Activated CD4-positive, alpha-beta memory T cell treated with anti-CD3 and anti-CD28 coated beads for 36 hours (primary cell): Measurements from ENCODE around the gene RGPD8. TPM values are rescaled to one million over a fixed set of nuclear protein-coding genes. Genes with fewer than 3 reads are reported as not detected.
"Not testable (repeated sequence)": the region's sequence is repeated elsewhere in the genome, so short reads cannot be mapped to it uniquely, and the experiment has no call there.

Experiments used
- CTCF ChIA-PET: fragments of 350-600 bp; sonication (Branson Sonifier 250); formaldehyde crosslinking; loops from one replicate; lab custom pipeline; 2021; ENCODE audit warnings: antibody characterized with exemption, inconsistent platforms; lab: Charles Lee
- POLR2A ChIA-PET: fragments of 350-600 bp; sonication (Branson Sonifier 250); formaldehyde crosslinking; loops from one replicate; lab custom pipeline; 2021; ENCODE audit warnings: antibody characterized with exemption; lab: Charles Lee
- DNase-seq: peaks from one replicate; pipeline ENCODE4 v3.0.0-alpha.2; 2020
- H3K27ac Mint-ChIP-seq: one replicate; pipeline ENCODE4 v1.8.0; 2021; ENCODE audit warnings: mixed read lengths
- H3K27me3 Mint-ChIP-seq: one replicate; pipeline ENCODE4 v1.8.0; 2021; ENCODE audit warnings: mixed read lengths
- H3K36me3 Mint-ChIP-seq: one replicate; pipeline ENCODE4 v1.8.0; 2021; ENCODE audit warnings: mixed read lengths
- H3K4me1 Mint-ChIP-seq: one replicate; pipeline ENCODE4 v1.8.0; 2021; ENCODE audit warnings: low read depth, mixed read lengths
- H3K4me3 Mint-ChIP-seq: one replicate; pipeline ENCODE4 v1.8.0; 2021; ENCODE audit warnings: mild to moderate bottlenecking, mixed read lengths
- H3K9me3 Mint-ChIP-seq: one replicate; pipeline ENCODE4 v1.8.0; 2021; ENCODE audit warnings: mixed read lengths
- intact Hi-C: fragments of 100-400 bp; cut with micrococcal nuclease; formaldehyde crosslinking; loops from one replicate; pipeline ENCODE4 v1.15.1; 2023
- total RNA-seq, 2 experiments: library from RNA; stranded (reverse); gene quantifications; one replicate each; pipeline ENCODE4 v1.2.3, GENCODE V29; 2021

RGPD8 gene
- total RNA-seq, 2 experiments from 2014 or later: 14.7 to 16.0 TPM

DNA sequence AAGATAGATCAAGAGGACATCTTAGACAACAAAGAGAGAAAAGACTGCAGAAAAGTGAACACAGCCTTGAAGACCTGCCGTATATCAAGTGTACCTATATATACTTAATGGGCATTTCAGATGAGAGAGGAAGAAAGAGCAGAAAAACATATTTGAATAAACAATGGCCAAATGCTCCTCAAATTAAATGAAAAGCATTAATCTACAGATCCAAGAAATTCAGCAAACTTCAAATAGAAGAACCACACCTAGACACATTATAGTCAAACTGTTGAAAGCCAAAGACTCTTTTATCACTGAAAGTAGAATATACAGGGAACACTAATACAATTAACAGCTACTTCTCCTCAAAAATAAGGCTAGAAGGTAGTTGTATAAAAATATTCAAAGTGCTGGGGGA, 29.8 kb upstream of the RGPD8 start:
- DNase-seq: no peak
- Mint-ChIP-seq H3K4me3 (no peak overlapping the region), H3K9me3 (no peaks in the 10 kb centered on the region), H3K36me3 (no peaks in the 10 kb centered on the region), H3K27me3 (peaks cover 8% of the 10 kb centered on the region), H3K4me1 (no peaks in the 10 kb centered on the region), H3K27ac (no peak overlapping the region)
- intact Hi-C loops: loop anchor here (1.0 kb wide), 1 partner anchor 12 kb away; no protein-coding TSS in a partner anchor
- ChIA-PET POLR2A (no interaction called here), CTCF (no interaction called here)

DNA sequence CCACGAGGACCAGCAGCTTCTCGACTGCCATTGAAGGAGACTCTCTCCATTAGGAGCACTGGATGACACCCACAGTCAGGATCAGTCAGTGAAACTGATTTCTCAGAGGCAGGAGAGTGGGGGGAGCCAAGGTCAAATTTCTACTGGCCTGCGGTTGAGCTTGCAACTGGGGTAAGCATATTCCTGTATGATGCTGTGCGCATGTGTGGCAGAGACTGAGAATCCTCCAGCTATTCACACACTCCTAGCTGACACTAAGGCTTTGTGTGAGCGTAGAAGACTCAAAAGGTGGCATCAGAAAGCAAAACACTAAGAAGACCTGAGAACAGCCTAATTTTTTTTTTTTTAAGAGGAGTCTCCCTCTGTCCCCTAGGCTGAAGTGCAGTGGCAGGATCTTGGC, 28.7 kb upstream of the RGPD8 start:
- H3K27me3 Mint-ChIP-seq: peaks cover 8% of the 10 kb centered on the region
- H3K9me3 Mint-ChIP-seq: no peaks in the 10 kb centered on the region
- H3K27ac Mint-ChIP-seq: no peak overlapping the region
- H3K4me3 Mint-ChIP-seq: no peak overlapping the region
- POLR2A ChIA-PET: interaction anchor here (0.6 kb wide), 1 partner anchor 283 kb away, joined by 4 read pairs; no protein-coding TSS in a partner anchor
- intact Hi-C loops: no loop called here
- no peaks in the 10 kb centered on the region for H3K4me1 Mint-ChIP-seq
- no peaks in the 10 kb centered on the region for H3K36me3 Mint-ChIP-seq
- CTCF ChIA-PET: interaction anchor here (1.0 kb wide), 1 partner anchor 31 kb away, joined by 3 read pairs; no protein-coding TSS in a partner anchor
- no peak for DNase-seq

DNA sequence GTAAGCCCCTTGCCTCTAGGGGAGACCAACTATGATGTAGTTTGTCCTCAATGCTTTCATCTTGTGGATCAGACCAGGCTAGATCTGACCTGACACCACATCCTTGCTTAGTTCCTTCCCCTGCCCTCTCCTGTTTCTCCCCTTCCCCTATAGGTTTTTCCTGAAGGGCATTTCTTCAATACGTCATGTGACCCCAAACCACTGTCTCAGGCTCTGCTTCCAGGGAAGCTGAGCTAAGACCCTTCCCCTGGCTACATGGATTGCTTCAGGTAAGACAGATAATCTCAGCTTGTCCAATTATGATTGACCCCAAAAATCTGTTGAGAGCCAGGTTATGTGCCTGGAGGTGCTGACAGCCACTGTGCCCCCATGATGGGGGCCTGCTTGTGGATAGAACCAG, 25.9 kb upstream of the RGPD8 start:
- no peaks in the 10 kb centered on the region for H3K36me3 Mint-ChIP-seq
- no peaks in the 10 kb centered on the region for H3K9me3 Mint-ChIP-seq
- H3K4me3 Mint-ChIP-seq: no peak overlapping the region
- intact Hi-C loops: no loop called here
- no peak for DNase-seq
- H3K27ac Mint-ChIP-seq: no peak overlapping the region
- no peaks in the 10 kb centered on the region for H3K4me1 Mint-ChIP-seq
- POLR2A ChIA-PET: no interaction called here
- CTCF ChIA-PET: no interaction called here
- H3K27me3 Mint-ChIP-seq: peaks cover 8% of the 10 kb centered on the region

DNA sequence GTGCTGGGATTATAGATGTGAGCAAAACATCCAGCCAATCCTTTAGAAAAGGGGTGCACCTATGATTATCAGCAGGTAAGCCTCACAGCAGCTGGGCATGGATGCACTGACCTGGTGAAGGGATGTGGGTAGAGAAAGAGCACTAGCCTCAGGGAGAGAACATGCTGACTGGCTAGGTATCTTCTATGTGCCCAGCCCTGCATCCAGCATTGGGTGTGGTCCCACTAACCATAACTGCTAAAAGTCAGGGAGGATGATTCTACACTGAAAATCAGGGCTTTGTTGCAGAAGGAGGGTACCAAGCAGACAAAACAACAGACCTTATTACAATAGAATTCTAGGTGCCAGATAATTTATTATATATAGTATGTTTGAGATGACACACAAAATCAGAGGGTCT, 21.1 kb upstream of the RGPD8 start:
- ChIA-PET CTCF (no interaction called here), POLR2A (no interaction called here)
- intact Hi-C loops: no loop called here
- Mint-ChIP-seq H3K9me3 (peaks cover 5% of the 10 kb centered on the region), H3K4me3 (no peak overlapping the region), H3K4me1 (no peaks in the 10 kb centered on the region), H3K36me3 (no peaks in the 10 kb centered on the region), H3K27me3 (no peaks in the 10 kb centered on the region), H3K27ac (no peak overlapping the region)
- no peak for DNase-seq

DNA sequence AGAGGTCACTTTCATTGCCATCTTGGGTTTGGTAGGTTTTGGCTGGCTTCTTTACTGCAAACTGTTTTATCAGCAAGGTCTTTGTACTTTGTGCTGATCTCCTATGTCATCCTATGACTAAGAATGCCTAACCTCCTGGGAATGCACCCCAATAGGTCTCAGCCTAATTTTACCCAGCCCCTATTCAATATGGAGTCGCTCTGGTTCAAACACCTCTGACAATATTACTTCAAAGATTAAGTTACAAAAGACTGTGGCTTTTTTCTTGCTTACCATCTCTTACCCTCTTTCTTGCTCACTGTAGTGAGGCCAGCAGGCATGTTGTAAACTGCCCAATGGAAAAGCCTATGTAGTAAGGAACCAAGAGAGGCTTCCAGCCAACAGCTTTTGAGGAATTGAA, 17.9 kb upstream of the RGPD8 start:
- ChIA-PET POLR2A (no interaction called here), CTCF (no interaction called here)
- peaks cover 5% of the 10 kb centered on the region for H3K9me3 Mint-ChIP-seq
- no peak for DNase-seq
- no peaks in the 10 kb centered on the region for H3K27me3 Mint-ChIP-seq
- H3K4me1 Mint-ChIP-seq: no peaks in the 10 kb centered on the region
- no peak overlapping the region for H3K4me3 Mint-ChIP-seq
- no peaks in the 10 kb centered on the region for H3K36me3 Mint-ChIP-seq
- intact Hi-C loops: loop anchor here (1.0 kb wide), 1 partner anchor 12 kb away; no protein-coding TSS in a partner anchor
- no peak overlapping the region for H3K27ac Mint-ChIP-seq

DNA sequence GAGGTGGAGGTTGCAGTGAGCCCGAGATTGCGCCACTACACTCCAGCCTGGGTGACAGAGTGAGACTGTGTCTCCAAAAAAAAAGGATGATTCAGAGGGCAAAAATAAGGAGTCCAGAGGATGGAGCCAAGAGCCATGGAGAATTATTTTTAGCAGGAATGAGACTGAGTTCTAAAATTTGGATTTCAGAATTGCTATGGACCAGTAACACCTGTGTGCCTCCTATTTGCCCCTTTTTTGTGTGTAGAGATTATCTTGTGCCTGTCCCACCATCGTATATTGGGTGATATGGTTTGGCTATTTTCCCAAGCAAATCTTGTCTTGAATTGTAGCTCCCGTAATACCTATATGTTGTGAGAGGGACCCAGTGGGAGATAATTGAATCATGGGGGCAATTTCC, 16.4 kb upstream of the RGPD8 start:
- no peaks in the 10 kb centered on the region for H3K36me3 Mint-ChIP-seq
- CTCF ChIA-PET: no interaction called here
- POLR2A ChIA-PET: no interaction called here

DNA sequence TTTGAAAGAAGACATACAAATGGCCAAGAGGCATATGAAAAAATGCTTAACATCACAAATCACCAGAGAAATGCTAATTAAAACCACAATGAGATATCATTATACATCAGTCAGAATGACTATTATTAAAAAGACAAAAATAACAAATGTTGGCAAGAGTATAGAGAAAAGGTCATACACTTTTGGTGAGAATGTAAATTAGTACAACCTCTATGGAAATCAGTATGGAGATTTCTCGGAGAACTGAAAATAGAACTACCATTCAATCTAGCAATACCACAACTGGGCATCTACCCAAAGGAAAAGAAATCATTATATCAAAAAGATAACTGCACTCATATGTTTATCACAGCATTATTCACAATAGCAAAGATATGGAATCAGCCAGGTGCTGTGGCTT, 10.8 kb upstream of the RGPD8 start:
- CTCF ChIA-PET, H3K4me1 Mint-ChIP-seq, H3K27me3 Mint-ChIP-seq, intact Hi-C loops, H3K27ac Mint-ChIP-seq, POLR2A ChIA-PET, H3K9me3 Mint-ChIP-seq, H3K36me3 Mint-ChIP-seq, H3K4me3 Mint-ChIP-seq, DNase-seq: not testable (repeated sequence)

More for the DNA sequence above, 16.4 kb upstream of the RGPD8 start:
- H3K27ac Mint-ChIP-seq: no peak overlapping the region
- no peaks in the 10 kb centered on the region for H3K4me1 Mint-ChIP-seq
- H3K4me3 Mint-ChIP-seq: no peak overlapping the region
- no peaks in the 10 kb centered on the region for H3K27me3 Mint-ChIP-seq
- DNase-seq: no peak
- peaks cover 5% of the 10 kb centered on the region for H3K9me3 Mint-ChIP-seq
- intact Hi-C loops: no loop called here

DNA sequence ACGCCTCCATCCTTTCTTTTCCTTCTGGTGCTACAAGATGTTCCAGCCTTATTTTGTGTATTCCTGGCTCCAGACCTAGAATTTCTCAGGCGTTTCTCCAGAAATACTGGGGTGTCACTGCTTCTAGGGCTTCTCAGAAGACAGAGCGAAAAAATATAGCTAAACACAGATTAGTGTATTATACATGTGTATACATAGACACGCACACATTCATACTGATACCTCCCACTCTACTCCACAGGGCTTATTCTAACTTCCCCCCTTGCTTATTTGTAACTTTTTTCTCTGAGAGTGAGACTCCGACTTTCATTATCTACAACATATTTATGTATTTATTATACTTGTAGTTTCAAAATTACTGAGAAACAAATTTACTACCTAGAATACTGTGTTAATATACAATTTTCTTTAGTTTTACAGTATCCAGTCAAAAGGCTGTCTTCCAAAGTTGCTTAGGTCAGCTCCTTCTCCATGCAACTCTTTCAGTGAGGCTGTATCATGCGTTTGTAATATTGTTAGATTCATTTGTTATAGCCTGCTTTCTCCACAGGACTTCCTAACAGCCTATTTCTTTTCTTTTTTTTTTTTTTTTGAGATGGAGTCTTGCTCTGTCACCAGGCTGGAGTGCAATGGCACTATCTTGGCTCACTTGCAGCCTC, 5.3 kb upstream of the RGPD8 start:
- H3K27me3 Mint-ChIP-seq: peaks cover 15% of the 10 kb centered on the region
- H3K4me3 Mint-ChIP-seq, POLR2A ChIA-PET, DNase-seq, intact Hi-C loops, CTCF ChIA-PET, H3K4me1 Mint-ChIP-seq, H3K27ac Mint-ChIP-seq, H3K36me3 Mint-ChIP-seq, H3K9me3 Mint-ChIP-seq: not testable (repeated sequence)

DNA sequence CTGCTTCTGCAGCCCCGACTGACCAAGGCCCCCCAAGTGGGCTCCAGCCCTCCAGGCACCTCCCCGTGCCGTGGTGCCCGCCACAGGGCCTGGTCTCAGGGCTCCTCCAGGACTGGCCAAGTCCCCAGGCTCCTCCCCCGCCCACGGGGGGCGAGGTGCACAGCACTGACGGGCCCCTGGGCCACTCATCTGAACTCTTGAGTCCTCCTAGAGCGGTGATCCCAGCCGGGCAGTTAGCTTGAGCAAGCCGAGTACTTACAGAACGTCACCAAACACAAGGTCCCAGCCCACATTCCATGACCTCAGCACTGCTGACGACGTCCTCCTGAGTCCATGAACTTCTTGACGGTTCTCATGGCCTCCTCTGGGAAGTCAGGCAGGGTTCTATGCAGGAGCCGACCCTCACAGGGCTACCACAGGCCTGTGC, 4.0 kb upstream of the RGPD8 start:
- H3K27me3 Mint-ChIP-seq: peaks cover 15% of the 10 kb centered on the region
- POLR2A ChIA-PET, H3K27ac Mint-ChIP-seq, H3K4me1 Mint-ChIP-seq, DNase-seq, intact Hi-C loops, H3K9me3 Mint-ChIP-seq, CTCF ChIA-PET, H3K36me3 Mint-ChIP-seq, H3K4me3 Mint-ChIP-seq: not testable (repeated sequence)

DNA sequence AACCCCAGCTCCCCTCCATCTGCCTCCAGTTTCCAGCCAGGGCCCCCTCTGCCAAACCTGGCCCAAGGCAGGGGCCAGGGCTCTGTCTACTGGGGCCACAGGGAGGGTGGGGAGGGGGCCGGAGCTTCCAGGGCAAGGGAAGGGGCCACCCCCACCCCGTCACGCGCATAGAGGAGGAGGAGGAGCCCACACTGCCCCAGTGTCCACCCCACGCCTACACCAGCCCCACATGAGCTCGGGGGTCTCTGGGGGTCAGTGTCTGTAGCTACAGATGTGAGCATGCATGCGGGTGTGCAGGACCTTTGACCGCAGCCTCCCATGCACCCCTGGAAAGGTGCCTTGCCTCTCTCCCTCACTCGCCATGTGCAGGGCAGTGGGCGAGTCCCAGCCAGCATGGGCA, 3.5 kb upstream of the RGPD8 start:
- intact Hi-C loops, POLR2A ChIA-PET, H3K27ac Mint-ChIP-seq, H3K36me3 Mint-ChIP-seq, H3K4me3 Mint-ChIP-seq, H3K4me1 Mint-ChIP-seq, DNase-seq, CTCF ChIA-PET, H3K9me3 Mint-ChIP-seq: not testable (repeated sequence)
- peaks cover 14% of the 10 kb centered on the region for H3K27me3 Mint-ChIP-seq

DNA sequence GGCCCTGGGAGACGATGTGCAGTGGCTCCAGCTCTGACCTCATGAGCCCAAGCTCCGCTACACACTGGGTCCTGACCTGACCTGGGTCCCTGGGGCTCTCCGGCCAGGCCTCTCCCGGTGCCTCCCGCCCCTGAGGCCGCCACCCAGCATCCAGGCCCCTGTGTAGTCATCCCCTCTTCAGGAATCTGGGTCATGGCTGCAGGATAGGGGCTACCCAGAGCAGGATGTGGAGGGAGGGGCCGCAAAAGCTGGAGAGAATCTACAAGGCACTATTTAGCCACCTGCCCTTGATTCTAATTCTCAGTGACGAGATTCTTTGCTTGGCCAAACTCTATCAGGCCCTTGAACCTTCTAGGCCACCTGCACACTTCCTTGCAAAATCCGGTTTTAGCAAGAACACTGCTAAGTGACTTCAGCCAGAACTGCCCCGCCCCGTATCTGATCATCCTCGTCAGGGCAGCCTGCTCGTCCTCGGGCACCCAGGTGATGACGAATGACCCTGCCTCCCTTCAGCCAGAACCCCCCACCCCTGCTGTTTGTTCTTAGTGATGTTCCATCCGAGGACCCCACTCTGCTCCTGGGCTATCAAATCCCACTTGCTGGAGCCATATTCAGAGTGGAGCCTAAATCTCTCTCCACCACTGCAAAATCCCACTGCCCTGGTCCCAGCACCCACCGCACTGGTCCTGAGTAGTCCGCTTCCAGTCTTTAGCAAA, 2.4 kb upstream of the RGPD8 start:
- Mint-ChIP-seq H3K27me3 (peaks cover 14% of the 10 kb centered on the region), H3K27ac (peak overlapping the region; percentile 13)
- intact Hi-C loops, CTCF ChIA-PET, DNase-seq, H3K9me3 Mint-ChIP-seq, H3K36me3 Mint-ChIP-seq, H3K4me1 Mint-ChIP-seq, H3K4me3 Mint-ChIP-seq, POLR2A ChIA-PET: not testable (repeated sequence)

DNA sequence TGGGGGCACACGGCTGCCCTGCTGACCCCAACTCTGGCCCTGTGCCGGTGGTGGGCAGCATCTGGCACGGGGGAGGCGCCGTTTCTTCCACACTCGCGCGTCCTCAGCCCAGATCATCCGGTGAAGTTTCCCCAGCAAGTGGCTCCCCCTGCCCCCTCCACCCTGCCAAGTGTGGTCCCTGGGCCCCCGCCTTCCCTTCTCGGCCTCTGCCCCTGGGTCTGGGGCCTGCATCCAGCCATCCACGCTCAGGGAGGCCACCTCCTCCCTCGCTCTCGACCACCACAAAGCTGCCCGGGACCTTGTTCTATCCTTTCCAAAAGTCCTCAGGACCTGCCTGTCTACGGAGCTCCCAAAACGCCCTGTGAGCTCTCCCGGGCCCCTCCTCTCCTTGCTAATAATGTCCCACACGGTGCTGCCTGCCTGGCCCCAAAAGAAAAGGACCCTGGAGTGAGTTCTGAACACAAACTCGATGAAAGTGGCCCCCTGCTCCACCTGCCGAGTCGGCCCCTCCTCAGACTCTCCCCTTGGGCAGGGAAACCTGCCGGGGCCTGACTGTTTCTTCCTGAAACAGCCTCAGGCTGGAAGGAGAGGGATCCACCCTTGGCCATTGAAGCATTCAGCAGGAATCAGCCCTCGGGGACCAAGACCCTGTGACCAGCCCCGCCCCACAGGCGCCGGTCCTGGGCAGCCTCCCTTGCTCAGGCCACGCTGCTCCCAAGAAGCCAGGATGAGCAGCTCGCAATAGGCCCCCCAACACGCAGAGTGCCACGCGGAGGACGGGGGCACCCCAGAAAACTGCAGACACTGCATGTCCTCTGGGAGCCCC, 1.7 kb upstream of the RGPD8 start:
- CTCF ChIA-PET, H3K9me3 Mint-ChIP-seq, POLR2A ChIA-PET, H3K27ac Mint-ChIP-seq, H3K4me3 Mint-ChIP-seq, DNase-seq, H3K36me3 Mint-ChIP-seq, H3K27me3 Mint-ChIP-seq: not testable (repeated sequence)
- H3K4me1 Mint-ChIP-seq: peaks cover 11% of the 10 kb centered on the region
- intact Hi-C loops: loop anchor here (5.0 kb wide), 2 partner anchors 47 to 388 kb away; partner anchors contain the start of gene TTL
